Left lung (tissue), 10 donors: Measurements from ENCODE around the gene GRIP2. TPM values are rescaled to one million over a fixed set of nuclear protein-coding genes. Genes with fewer than 3 reads are reported as not detected.

Experiments used
- ATAC-seq: fragments of 200-7000 bp; cut with Tn5 transposase; one replicate; pipeline ENCODE4 v1.9.1; 2020; ENCODE audit warnings: moderate library complexity
- DNase-seq, 4 donors: peaks; one replicate each; pipeline ENCODE4 v3.0.0-alpha.2; 2013 to 2020
- H3K27ac ChIP-seq, 2 donors: fragments of 200-600 bp; sonication (generic) in 1 of 2; one replicate each; pipeline versions ENCODE4 v1.5.0 to v1.8.0; 2020 to 2021
- H3K27me3 ChIP-seq, 2 donors: fragments of 200-600 bp; sonication (generic) in 1 of 2; one replicate each; pipeline versions ENCODE4 v1.5.0 to v1.8.0; 2020 to 2021
- H3K36me3 ChIP-seq, 2 donors: fragments of 200-600 bp; sonication (generic) in 1 of 2; one replicate each; pipeline versions ENCODE4 v1.5.0 to v1.8.0; 2020 to 2021
- H3K4me1 ChIP-seq, 2 donors: fragments of 200-600 bp; one replicate each; pipeline ENCODE4 v1.8.0; 2021
- H3K4me3 ChIP-seq, 2 donors: fragments of 200-600 bp; sonication (generic) in 1 of 2; one replicate each; pipeline versions ENCODE4 v1.5.0 to v1.8.0; 2020 to 2021; ENCODE audit warnings: mild to moderate bottlenecking in 1 of 2
- H3K9me3 ChIP-seq, 2 donors: fragments of 200-600 bp; sonication (generic) in 1 of 2; one replicate each; pipeline versions ENCODE4 v1.5.0 to v1.8.0; 2020 to 2021
- CTCF ChIP-seq, 2 donors: fragments of 200-600 bp; sonication (generic) in 1 of 2; IDR thresholded peaks; one replicate each; pipeline versions ENCODE4 v1.5.0 to v1.8.0; 2021; ENCODE audit warnings: antibody characterized with exemption in 2 of 2
- intact Hi-C, 2 donors: fragments of 100-400 bp; cut with DNase I; formaldehyde crosslinking; loops; one replicate each; pipeline versions ENCODE4 v1.11.2 to v1.14.2; 2022
- polyA plus RNA-seq, 6 donors: library from polyadenylated mRNA; unstranded; fragments of 120-200 nt; gene quantifications; one replicate each; pipeline ENCODE4 v1.2.1, GENCODE V29; 2013; ENCODE audit not compliant: insufficient read length in 6 of 6
- total RNA-seq, 2 donors: library from RNA; stranded (reverse); fragmentation: NEBNext Ultra II Directional; extraction: Animal tissue kit (Norgen Biotek cat#: 25700); gene quantifications; one replicate each; pipeline ENCODE4 v1.2.1, GENCODE V29; 2021
- donor health status: DM: no; HTN: yes; CAD: no.
- donor health status: DM: no; HTN: no; CAD: no.

The GRIP2 gene
- total and polyA plus RNA-seq, 8 donors: 0.31 to 1.9 (median 1.1) TPM

- no peak for TF ChIP-seq CTCF (IDR thresholded peaks at IDR 0.05)
- H3K27me3 ChIP-seq: peaks cover 0 to 4% of the 10 kb centered on the region in 2 donors
- intact Hi-C loops: no loop called here
- ATAC-seq (no peak), DNase-seq (peak in 1 of 4 donors; percentile 18)
- no peaks in the 10 kb centered on the region for H3K9me3 ChIP-seq
- no peak overlapping the region for H3K27ac ChIP-seq
- no peaks in the 10 kb centered on the region for H3K4me1 ChIP-seq
- no peaks in the 10 kb centered on the region for H3K36me3 ChIP-seq
- H3K4me3 ChIP-seq: no peak overlapping the region
These were observed 17.9 kb downstream of the GRIP2 start for GRCh38 chr3:14522129-14522691.

GRCh38 chr3:14521611-14522010 is 18.5 kb downstream of the GRIP2 start:
- TF ChIP-seq CTCF (IDR thresholded peaks at IDR 0.05): no peak
- no peak overlapping the region for H3K27ac ChIP-seq
- no peaks in the 10 kb centered on the region for H3K9me3 ChIP-seq
- no peaks in the 10 kb centered on the region for H3K36me3 ChIP-seq
- no peaks in the 10 kb centered on the region for H3K4me1 ChIP-seq
- ATAC-seq: no peak
- intact Hi-C loops: no loop called here
- peak in 1 of 4 donors; percentile 13 for DNase-seq
- H3K27me3 ChIP-seq: peaks cover 0 to 4% of the 10 kb centered on the region in 2 donors
- no peak overlapping the region for H3K4me3 ChIP-seq

- intact Hi-C loops: no loop called here
- Histone ChIP-seq H3K27ac (no peak overlapping the region), H3K9me3 (no peaks in the 10 kb centered on the region), H3K4me1 (no peaks in the 10 kb centered on the region), H3K27me3 (peaks cover 0 to 4% of the 10 kb centered on the region in 2 donors), H3K4me3 (no peak overlapping the region), H3K36me3 (no peaks in the 10 kb centered on the region)
- no peak for TF ChIP-seq CTCF (IDR thresholded peaks at IDR 0.05)
- no peak for DNase-seq
- ATAC-seq: no peak
These were observed 19.2 kb downstream of the GRIP2 start for GRCh38 chr3:14520967-14521366.

- Histone ChIP-seq H3K9me3 (no peaks in the 10 kb centered on the region), H3K27ac (no peak overlapping the region), H3K27me3 (peaks cover 0 to 4% of the 10 kb centered on the region in 2 donors), H3K4me1 (no peaks in the 10 kb centered on the region), H3K4me3 (no peak overlapping the region), H3K36me3 (no peaks in the 10 kb centered on the region)
- ATAC-seq (no peak), DNase-seq (no peak)
- intact Hi-C loops: no loop called here
- TF ChIP-seq CTCF (IDR thresholded peaks at IDR 0.05): no peak
These were observed 20.0 kb downstream of the GRIP2 start for GRCh38 chr3:14520149-14520548.

- Histone ChIP-seq H3K27ac (no peak overlapping the region), H3K9me3 (no peaks in the 10 kb centered on the region), H3K36me3 (no peaks in the 10 kb centered on the region), H3K27me3 (peaks cover 0 to 4% of the 10 kb centered on the region in 2 donors), H3K4me3 (no peak overlapping the region), H3K4me1 (no peaks in the 10 kb centered on the region)
- intact Hi-C loops: no loop called here
- DNase-seq (no peak), ATAC-seq (no peak)
- no peak for TF ChIP-seq CTCF (IDR thresholded peaks at IDR 0.05)
These were observed 20.7 kb downstream of the GRIP2 start for GRCh38 chr3:14519406-14519805.
